Measurements from ENCODE around the gene OMP. TPM values are rescaled to one million over a fixed set of nuclear protein-coding genes. Genes with fewer than 3 reads are reported as not detected.

OMP gene
- total RNA-seq, 1 donor from 2014 or later, result 1.3 TPM

- Histone ChIP-seq H4K20me1 (ENCODE audit: insufficient read depth, low read length) (peaks cover 5% of the 10 kb centered on the region), H3K79me2 (ENCODE audit: insufficient read depth, low read length) (peaks cover 4% of the 10 kb centered on the region), H3K4me1 (ENCODE audit: insufficient read depth, low read length) (peaks cover 7% of the 10 kb centered on the region), H2AFZ (ENCODE audit: low read depth, low read length) (no peak overlapping the region), H3K9me3 (ENCODE audit: insufficient read depth, low read depth, low read length) (no peaks in the 10 kb centered on the region), H3K27ac (ENCODE audit: low read depth, low read length) (no peak overlapping the region), H3K4me2 (ENCODE audit: low read length) (no peak overlapping the region), H3K36me3 (ENCODE audit: insufficient read depth, low read length) (no peaks in the 10 kb centered on the region), H3K27me3 (ENCODE audit: insufficient read depth, low read length) (peaks cover 6% of the 10 kb centered on the region), H3K9ac (ENCODE audit: low read length) (no peak overlapping the region), H3K4me3 (ENCODE audit: insufficient read depth, low read depth, low read length) (no peak overlapping the region)
- DNase-seq (ENCODE audit: low read depth) (no peak), FAIRE-seq (no peak)
- peaks cover 2% of the 10 kb centered on the region for H3K4me1 Mint-ChIP-seq (ENCODE audit: low read depth, unreplicated experiment)
- TF ChIP-seq EZH2 (IDR thresholded peaks at IDR 0.05; ENCODE audit: insufficient read depth, low read length), result no peak
- TF ChIP-seq, protein P1, sequence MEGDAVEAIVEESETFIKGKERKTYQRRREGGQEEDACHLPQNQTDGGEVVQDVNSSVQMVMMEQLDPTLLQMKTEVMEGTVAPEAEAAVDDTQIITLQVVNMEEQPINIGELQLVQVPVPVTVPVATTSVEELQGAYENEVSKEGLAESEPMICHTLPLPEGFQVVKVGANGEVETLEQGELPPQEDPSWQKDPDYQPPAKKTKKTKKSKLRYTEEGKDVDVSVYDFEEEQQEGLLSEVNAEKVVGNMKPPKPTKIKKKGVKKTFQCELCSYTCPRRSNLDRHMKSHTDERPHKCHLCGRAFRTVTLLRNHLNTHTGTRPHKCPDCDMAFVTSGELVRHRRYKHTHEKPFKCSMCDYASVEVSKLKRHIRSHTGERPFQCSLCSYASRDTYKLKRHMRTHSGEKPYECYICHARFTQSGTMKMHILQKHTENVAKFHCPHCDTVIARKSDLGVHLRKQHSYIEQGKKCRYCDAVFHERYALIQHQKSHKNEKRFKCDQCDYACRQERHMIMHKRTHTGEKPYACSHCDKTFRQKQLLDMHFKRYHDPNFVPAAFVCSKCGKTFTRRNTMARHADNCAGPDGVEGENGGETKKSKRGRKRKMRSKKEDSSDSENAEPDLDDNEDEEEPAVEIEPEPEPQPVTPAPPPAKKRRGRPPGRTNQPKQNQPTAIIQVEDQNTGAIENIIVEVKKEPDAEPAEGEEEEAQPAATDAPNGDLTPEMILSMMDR (IDR thresholded peaks at IDR 0.05; ENCODE audit: insufficient read depth, low read depth, low read length), result no peak
- no peak overlapping the region for H3K27ac Mint-ChIP-seq (ENCODE audit: unreplicated experiment)
- no peak overlapping the region for H3K4me3 Mint-ChIP-seq (ENCODE audit: unreplicated experiment)
- peaks cover 13% of the 10 kb centered on the region for H3K27me3 Mint-ChIP-seq (ENCODE audit: low read depth, unreplicated experiment)
- no peaks in the 10 kb centered on the region for H3K9me3 Mint-ChIP-seq (ENCODE audit: unreplicated experiment)
- H3K36me3 Mint-ChIP-seq (ENCODE audit: low read depth, unreplicated experiment), result no peaks in the 10 kb centered on the region
These were observed 39.7 kb upstream of the OMP start for GRCh38 chr11:77062924-77063323.

- H3K9me3 ChIP-seq (ENCODE audit: insufficient read depth, low read depth, low read length), result no peaks in the 10 kb centered on the region
- Mint-ChIP-seq H3K4me1 (ENCODE audit: low read depth, unreplicated experiment) (peaks cover 2% of the 10 kb centered on the region), H3K27ac (ENCODE audit: unreplicated experiment) (no peak overlapping the region), H3K9me3 (ENCODE audit: unreplicated experiment) (no peaks in the 10 kb centered on the region), H3K4me3 (ENCODE audit: unreplicated experiment) (no peak overlapping the region), H3K36me3 (ENCODE audit: low read depth, unreplicated experiment) (no peaks in the 10 kb centered on the region), H3K27me3 (ENCODE audit: low read depth, unreplicated experiment) (peaks cover 13% of the 10 kb centered on the region)
- no peak overlapping the region for H3K4me3 ChIP-seq (ENCODE audit: insufficient read depth, low read depth, low read length)
- H3K27me3 ChIP-seq (ENCODE audit: insufficient read depth, low read length), result peaks cover 6% of the 10 kb centered on the region
- H3K27ac ChIP-seq (ENCODE audit: low read depth, low read length), result no peak overlapping the region
- peaks cover 9% of the 10 kb centered on the region for H4K20me1 ChIP-seq (ENCODE audit: insufficient read depth, low read length)
- H3K4me2 ChIP-seq (ENCODE audit: low read length), result no peak overlapping the region
- no peak overlapping the region for H3K9ac ChIP-seq (ENCODE audit: low read length)
- no peaks in the 10 kb centered on the region for H3K36me3 ChIP-seq (ENCODE audit: insufficient read depth, low read length)
- H3K79me2 ChIP-seq (ENCODE audit: insufficient read depth, low read length), result peaks cover 9% of the 10 kb centered on the region
- H3K4me1 ChIP-seq (ENCODE audit: insufficient read depth, low read length), result peaks cover 7% of the 10 kb centered on the region
- FAIRE-seq (no peak), DNase-seq (ENCODE audit: low read depth) (no peak)
- H2AFZ ChIP-seq (ENCODE audit: low read depth, low read length), result no peak overlapping the region
- TF ChIP-seq, protein P1 (IDR thresholded peaks at IDR 0.05; ENCODE audit: insufficient read depth, low read depth, low read length), result no peak
- TF ChIP-seq EZH2 (IDR thresholded peaks at IDR 0.05; ENCODE audit: insufficient read depth, low read length), result no peak
These were observed 39.2 kb upstream of the OMP start for GRCh38 chr11:77063407-77063806.

- peaks cover 6% of the 10 kb centered on the region for H3K27me3 ChIP-seq (ENCODE audit: insufficient read depth, low read length)
- Mint-ChIP-seq H3K27me3 (ENCODE audit: low read depth, unreplicated experiment) (peaks cover 13% of the 10 kb centered on the region), H3K4me1 (ENCODE audit: low read depth, unreplicated experiment) (peaks cover 2% of the 10 kb centered on the region), H3K36me3 (ENCODE audit: low read depth, unreplicated experiment) (no peaks in the 10 kb centered on the region), H3K27ac (ENCODE audit: unreplicated experiment) (no peak overlapping the region), H3K4me3 (ENCODE audit: unreplicated experiment) (no peak overlapping the region), H3K9me3 (ENCODE audit: unreplicated experiment) (no peaks in the 10 kb centered on the region)
- no peak overlapping the region for H3K9ac ChIP-seq (ENCODE audit: low read length)
- no peak for TF ChIP-seq EZH2 (IDR thresholded peaks at IDR 0.05; ENCODE audit: insufficient read depth, low read length)
- TF ChIP-seq, protein P1 (IDR thresholded peaks at IDR 0.05; ENCODE audit: insufficient read depth, low read depth, low read length), result no peak
- H3K4me3 ChIP-seq (ENCODE audit: insufficient read depth, low read depth, low read length), result no peak overlapping the region
- H3K36me3 ChIP-seq (ENCODE audit: insufficient read depth, low read length), result no peaks in the 10 kb centered on the region
- no peak overlapping the region for H3K4me2 ChIP-seq (ENCODE audit: low read length)
- H4K20me1 ChIP-seq (ENCODE audit: insufficient read depth, low read length), result peaks cover 14% of the 10 kb centered on the region
- peaks cover 12% of the 10 kb centered on the region for H3K79me2 ChIP-seq (ENCODE audit: insufficient read depth, low read length)
- FAIRE-seq, result no peak
- DNase-seq (ENCODE audit: low read depth), result no peak
- H3K27ac ChIP-seq (ENCODE audit: low read depth, low read length), result no peak overlapping the region
- H3K9me3 ChIP-seq (ENCODE audit: insufficient read depth, low read depth, low read length), result no peaks in the 10 kb centered on the region
- peaks cover 7% of the 10 kb centered on the region for H3K4me1 ChIP-seq (ENCODE audit: insufficient read depth, low read length)
- no peak overlapping the region for H2AFZ ChIP-seq (ENCODE audit: low read depth, low read length)
These were observed 38.8 kb upstream of the OMP start for GRCh38 chr11:77063861-77064260.

Data from astrocyte (in vitro differentiated cells and primary cell).